HG02884 (cell line): ENCODE data around the gene HAPLN3.

ENCODE experiments used
- ATAC-seq: cut with Tn5 transposase; IDR thresholded peaks from one replicate; pipeline ENCODE4 v1.9.1; 2021; ENCODE audit warnings: mild to moderate bottlenecking, moderate library complexity; ENCODE audit not compliant: unreplicated experiment

Gene HAPLN3

GRCh38 chr15:88832820-88833730 lies 62.3 kb downstream of the HAPLN3 start:
- no peak for ATAC-seq

GRCh38 chr15:88830016-88830415 lies 65.3 kb downstream of the HAPLN3 start:
- no peak for ATAC-seq

- ATAC-seq: no peak
Measured at GRCh38 chr15:88828791-88829190, 66.6 kb downstream of the HAPLN3 start.
